Activated T-helper 2 cell treated with anti-CD3 and anti-CD28 coated beads, Interferon-gamma antibody, Interleukin-2, Interleukin-4, amounts not matched to agents 10 μg/mL and 5 μg/mL and 100 μg/mL, durations not matched to agents 14 hours and 24 hours and 36 hours (primary cell): ENCODE data around the gene MTHFD2L. TPM values are rescaled to one million over a fixed set of nuclear protein-coding genes. Genes with fewer than 3 reads are reported as not detected.
"Not testable (repeated sequence)": the region's sequence is repeated elsewhere in the genome, so short reads cannot be mapped to it uniquely, and the experiment has no call there.

Source experiments
- DNase-seq: peaks from one replicate; pipeline ENCODE4 v3.0.0; 2021; ENCODE audit warnings: low spot score
- H3K27ac Mint-ChIP-seq: one replicate; pipeline ENCODE4 v1.8.0; 2021; ENCODE audit warnings: mixed read lengths
- H3K27me3 Mint-ChIP-seq: one replicate; pipeline ENCODE4 v1.8.0; 2021; ENCODE audit warnings: low read depth, mixed read lengths
- H3K36me3 Mint-ChIP-seq: one replicate; pipeline ENCODE4 v1.8.0; 2021; ENCODE audit warnings: low read depth, mixed read lengths
- H3K4me1 Mint-ChIP-seq: one replicate; pipeline ENCODE4 v1.8.0; 2021; ENCODE audit warnings: low read depth, mixed read lengths
- H3K4me3 Mint-ChIP-seq: one replicate; pipeline ENCODE4 v1.8.0; 2021; ENCODE audit warnings: low read depth, mild to moderate bottlenecking, moderate library complexity, mixed read lengths
- H3K9me3 Mint-ChIP-seq: one replicate; pipeline ENCODE4 v1.8.0; 2021; ENCODE audit warnings: mixed read lengths
- intact Hi-C: fragments of 100-400 bp; cut with micrococcal nuclease; formaldehyde crosslinking; loops from one replicate; pipeline ENCODE4 v1.15.1; 2023
- total RNA-seq: library from RNA; stranded (reverse); gene quantifications from 2 replicates; pipeline ENCODE4 v1.2.3, GENCODE V29; 2022

The MTHFD2L gene
- total RNA-seq, 1 donor from 2014 or later, result 8.6 TPM

- no peaks in the 10 kb centered on the region for H3K4me1 Mint-ChIP-seq
- H3K27me3 Mint-ChIP-seq, result peaks cover 5% of the 10 kb centered on the region
- intact Hi-C loops, result no loop called here
- H3K4me3 Mint-ChIP-seq, result no peak overlapping the region
- DNase-seq, result no peak
- H3K36me3 Mint-ChIP-seq, result no peaks in the 10 kb centered on the region
- H3K9me3 Mint-ChIP-seq, result no peaks in the 10 kb centered on the region
- H3K27ac Mint-ChIP-seq, result no peak overlapping the region
These were observed 37.8 kb upstream of the MTHFD2L start for GRCh38 chr4:74120086-74120485.

GRCh38 chr4:74121643-74122579, 36.0 kb upstream of the MTHFD2L start:
- no peak for DNase-seq
- Mint-ChIP-seq H3K4me1 (no peaks in the 10 kb centered on the region), H3K9me3 (no peaks in the 10 kb centered on the region), H3K4me3 (no peak overlapping the region), H3K36me3 (no peaks in the 10 kb centered on the region), H3K27me3 (peaks cover 2% of the 10 kb centered on the region), H3K27ac (no peak overlapping the region)
- intact Hi-C loops, result no loop called here

GRCh38 chr4:74123065-74123728, 34.7 kb upstream of the MTHFD2L start:
- no peak for DNase-seq
- Mint-ChIP-seq H3K4me3 (no peak overlapping the region), H3K4me1 (no peaks in the 10 kb centered on the region), H3K9me3 (no peaks in the 10 kb centered on the region), H3K36me3 (no peaks in the 10 kb centered on the region), H3K27me3 (peaks cover 2% of the 10 kb centered on the region), H3K27ac (no peak overlapping the region)
- intact Hi-C loops, result no loop called here

GRCh38 chr4:74125029-74125428, 32.9 kb upstream of the MTHFD2L start:
- intact Hi-C loops, result no loop called here
- Mint-ChIP-seq H3K36me3 (no peaks in the 10 kb centered on the region), H3K9me3 (no peaks in the 10 kb centered on the region), H3K27me3 (peaks cover 4% of the 10 kb centered on the region), H3K4me1 (no peaks in the 10 kb centered on the region), H3K27ac (no peak overlapping the region), H3K4me3 (no peak overlapping the region)
- no peak for DNase-seq

- Mint-ChIP-seq H3K9me3 (no peaks in the 10 kb centered on the region), H3K36me3 (no peaks in the 10 kb centered on the region), H3K4me1 (no peaks in the 10 kb centered on the region)
These were observed 30.2 kb upstream of the MTHFD2L start for GRCh38 chr4:74127745-74128144.

GRCh38 chr4:74130843-74131242, 27.1 kb upstream of the MTHFD2L start:
- not testable (repeated sequence) for H3K4me3 Mint-ChIP-seq, H3K27me3 Mint-ChIP-seq, H3K4me1 Mint-ChIP-seq, DNase-seq, H3K36me3 Mint-ChIP-seq, H3K27ac Mint-ChIP-seq, H3K9me3 Mint-ChIP-seq
- intact Hi-C loops, result loop anchor here (10.0 kb wide), 1 partner anchor 536 kb away; no protein-coding TSS in a partner anchor

More at GRCh38 chr4:74127745-74128144, 30.2 kb upstream of the MTHFD2L start:
- Mint-ChIP-seq H3K27ac (no peak overlapping the region), H3K4me3 (no peak overlapping the region), H3K27me3 (peaks cover 2% of the 10 kb centered on the region)
- no peak for DNase-seq
- intact Hi-C loops, result no loop called here

- not testable (repeated sequence) for H3K36me3 Mint-ChIP-seq, H3K4me3 Mint-ChIP-seq, H3K27ac Mint-ChIP-seq, H3K4me1 Mint-ChIP-seq, DNase-seq, H3K9me3 Mint-ChIP-seq
- peaks cover 13% of the 10 kb centered on the region for H3K27me3 Mint-ChIP-seq
- intact Hi-C loops, result loop anchor here (10.0 kb wide), 1 partner anchor 537 kb away; no protein-coding TSS in a partner anchor
These were observed 25.7 kb upstream of the MTHFD2L start for GRCh38 chr4:74132188-74132587.

- intact Hi-C loops, result loop anchor here (10.0 kb wide), 1 partner anchor 538 kb away; no protein-coding TSS in a partner anchor
- Mint-ChIP-seq H3K36me3 (no peaks in the 10 kb centered on the region), H3K27ac (no peak overlapping the region), H3K4me3 (no peak overlapping the region), H3K4me1 (no peaks in the 10 kb centered on the region), H3K9me3 (no peaks in the 10 kb centered on the region), H3K27me3 (peaks cover 13% of the 10 kb centered on the region)
- no peak for DNase-seq
These were observed 25.0 kb upstream of the MTHFD2L start for GRCh38 chr4:74132944-74133343.

- intact Hi-C loops, result loop anchor here (1.0 to 10.0 kb wide), 2 partner anchors 472 to 539 kb away; no protein-coding TSS in a partner anchor
- Mint-ChIP-seq H3K27me3 (peaks cover 13% of the 10 kb centered on the region), H3K4me3 (no peak overlapping the region)
These were observed 24.0 kb upstream of the MTHFD2L start for GRCh38 chr4:74133786-74134499.

GRCh38 chr4:74134500-74134852, 23.4 kb upstream of the MTHFD2L start:
- Mint-ChIP-seq H3K27ac (no peak overlapping the region), H3K9me3 (no peaks in the 10 kb centered on the region), H3K36me3 (no peaks in the 10 kb centered on the region), H3K27me3 (peaks cover 10% of the 10 kb centered on the region), H3K4me1 (no peaks in the 10 kb centered on the region), H3K4me3 (no peak overlapping the region)
- intact Hi-C loops, result loop anchor here (1.0 to 10.0 kb wide), 2 partner anchors 472 to 540 kb away; no protein-coding TSS in a partner anchor
- no peak for DNase-seq

More at GRCh38 chr4:74133786-74134499, 24.0 kb upstream of the MTHFD2L start:
- Mint-ChIP-seq H3K36me3 (no peaks in the 10 kb centered on the region), H3K27ac (no peak overlapping the region), H3K9me3 (no peaks in the 10 kb centered on the region), H3K4me1 (no peaks in the 10 kb centered on the region)
- peak; percentile 14 for DNase-seq

- intact Hi-C loops, result no loop called here
- no peaks in the 10 kb centered on the region for H3K36me3 Mint-ChIP-seq
- no peaks in the 10 kb centered on the region for H3K9me3 Mint-ChIP-seq
- H3K4me1 Mint-ChIP-seq, result no peaks in the 10 kb centered on the region
- DNase-seq, result no peak
- no peak overlapping the region for H3K4me3 Mint-ChIP-seq
- H3K27me3 Mint-ChIP-seq, result peaks cover 44% of the 10 kb centered on the region
- no peak overlapping the region for H3K27ac Mint-ChIP-seq
These were observed 11.3 kb upstream of the MTHFD2L start for GRCh38 chr4:74146581-74147129.

- DNase-seq, result no peak
- intact Hi-C loops, result no loop called here
- H3K27me3 Mint-ChIP-seq, result peaks cover 44% of the 10 kb centered on the region
- H3K9me3 Mint-ChIP-seq, result no peaks in the 10 kb centered on the region
- H3K4me3 Mint-ChIP-seq, result no peak overlapping the region
- H3K36me3 Mint-ChIP-seq, result no peaks in the 10 kb centered on the region
- no peak overlapping the region for H3K27ac Mint-ChIP-seq
- H3K4me1 Mint-ChIP-seq, result no peaks in the 10 kb centered on the region
These were observed 9.7 kb upstream of the MTHFD2L start for GRCh38 chr4:74148205-74148604.
